Measurements from ENCODE around the gene B4GALT1.

Gene B4GALT1

DNA sequence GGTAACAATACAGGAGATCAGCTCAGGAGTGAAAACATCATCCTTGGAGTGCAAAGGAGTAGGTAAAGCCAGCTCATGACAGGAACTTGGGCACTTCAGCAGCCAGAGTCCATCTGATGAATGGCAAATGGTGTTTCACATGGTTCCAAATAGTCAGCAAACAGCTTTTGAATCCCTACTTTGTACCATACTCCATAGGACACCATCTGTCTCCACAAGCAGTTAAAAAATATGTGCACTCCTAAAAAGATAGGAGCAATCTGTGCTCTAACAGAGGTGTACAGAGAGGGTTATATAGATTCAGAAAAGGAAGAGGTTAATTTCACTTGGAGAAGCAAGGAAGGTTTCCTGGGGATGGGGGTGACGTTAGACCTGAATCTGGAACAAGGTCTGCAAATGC, 21.6 kb upstream of the B4GALT1 start:
- Mint-ChIP-seq H3K4me1 (no peaks in the 10 kb centered on the region), H3K9me3 (no peaks in the 10 kb centered on the region), H3K36me3 (no peaks in the 10 kb centered on the region), H3K27ac (no peak overlapping the region), H3K4me3 (no peak overlapping the region), H3K27me3 (no peaks in the 10 kb centered on the region)

DNA sequence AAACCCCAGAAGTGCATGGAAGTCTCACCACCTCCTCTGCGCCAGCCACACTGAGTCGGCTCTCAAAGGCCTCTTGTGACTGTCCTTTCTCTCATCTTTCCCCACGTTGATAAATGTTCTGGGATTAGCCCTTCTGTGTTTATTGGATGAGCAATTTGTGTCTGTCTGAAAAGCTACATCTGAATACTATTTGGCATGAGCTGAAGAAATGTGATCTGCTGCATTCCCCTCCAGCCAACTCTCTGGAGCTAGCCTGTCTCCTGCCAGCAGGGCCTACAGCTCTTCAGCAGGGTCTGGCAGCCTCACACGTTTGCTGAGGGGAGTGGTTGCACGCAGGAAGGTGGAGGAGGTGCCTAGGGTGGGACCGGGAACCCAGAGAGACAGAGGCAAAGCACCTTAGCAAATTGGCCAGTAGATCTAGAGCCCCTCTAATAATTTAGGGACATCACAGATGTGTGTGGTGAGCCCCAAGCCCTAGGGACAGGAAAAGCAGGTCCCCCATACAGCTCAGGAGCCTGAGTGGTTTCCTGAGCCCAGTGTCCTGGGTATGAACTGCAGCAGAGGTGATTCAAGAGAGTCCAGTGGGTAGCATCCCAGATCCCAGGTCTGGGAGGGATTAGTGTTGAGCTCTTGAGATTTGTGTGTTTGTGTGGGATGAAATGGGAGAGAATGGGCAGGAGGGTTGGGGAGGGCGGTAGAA, 20.5 kb upstream of the B4GALT1 start:
- Mint-ChIP-seq H3K27ac (no peak overlapping the region), H3K4me1 (no peaks in the 10 kb centered on the region), H3K27me3 (no peaks in the 10 kb centered on the region), H3K36me3 (no peaks in the 10 kb centered on the region), H3K4me3 (no peak overlapping the region), H3K9me3 (no peaks in the 10 kb centered on the region)

GRCh38 chr9:33186457-33187168, 19.5 kb upstream of the B4GALT1 start:
- Mint-ChIP-seq H3K27ac (no peak overlapping the region), H3K9me3 (no peaks in the 10 kb centered on the region), H3K4me3 (no peak overlapping the region), H3K36me3 (peaks cover 2% of the 10 kb centered on the region), H3K4me1 (no peaks in the 10 kb centered on the region), H3K27me3 (no peaks in the 10 kb centered on the region)

DNA sequence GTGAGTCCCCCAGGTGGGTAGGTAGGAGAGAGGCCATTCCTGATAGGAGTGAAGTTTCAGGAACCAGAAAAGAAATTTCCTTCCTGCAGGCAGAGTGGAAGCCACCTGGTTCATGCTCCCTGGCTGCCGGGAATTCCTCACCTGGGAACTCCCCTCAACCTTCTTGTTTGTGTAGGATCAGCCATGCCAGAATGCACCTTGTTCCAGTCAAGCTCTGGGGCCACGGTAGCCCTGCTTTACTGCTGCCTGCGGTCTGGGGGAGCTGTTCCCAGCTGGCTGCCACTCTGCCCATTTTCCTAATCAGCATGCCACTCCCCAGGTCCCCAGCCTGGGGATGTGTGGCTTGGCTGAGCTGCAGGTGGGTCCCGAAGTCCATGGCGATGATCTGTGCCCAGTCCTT, 18.7 kb upstream of the B4GALT1 start:
- peaks cover 2% of the 10 kb centered on the region for H3K36me3 Mint-ChIP-seq
- no peaks in the 10 kb centered on the region for H3K9me3 Mint-ChIP-seq
- H3K4me1 Mint-ChIP-seq: no peaks in the 10 kb centered on the region
- H3K27me3 Mint-ChIP-seq: no peaks in the 10 kb centered on the region
- H3K27ac Mint-ChIP-seq: no peak overlapping the region
- no peak overlapping the region for H3K4me3 Mint-ChIP-seq

- Mint-ChIP-seq H3K27ac (no peak overlapping the region), H3K36me3 (peaks cover 2% of the 10 kb centered on the region), H3K9me3 (no peaks in the 10 kb centered on the region), H3K4me1 (no peaks in the 10 kb centered on the region), H3K27me3 (no peaks in the 10 kb centered on the region), H3K4me3 (no peak overlapping the region)
Observed at GRCh38 chr9:33185406-33185805, 18.3 kb upstream of the B4GALT1 start.

DNA sequence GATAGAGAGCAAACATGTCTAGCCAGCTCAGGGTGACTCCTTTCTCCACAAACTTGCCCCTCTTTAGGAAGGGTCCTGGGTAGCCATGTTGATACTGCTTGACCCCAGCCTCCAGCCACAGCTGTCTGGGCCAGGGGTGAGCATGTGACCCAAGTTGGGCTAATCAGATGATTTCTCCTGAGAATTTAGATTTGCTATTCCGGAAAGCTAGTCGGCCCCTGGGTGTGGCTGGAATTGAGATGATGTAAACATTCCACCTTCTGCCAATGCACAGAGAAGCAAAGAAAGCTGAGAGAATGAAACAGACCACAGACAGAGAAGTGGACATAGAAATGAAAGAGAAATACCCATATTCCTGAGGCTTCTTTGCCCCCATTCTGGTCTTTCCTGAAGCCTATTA, 17.8 kb upstream of the B4GALT1 start:
- Mint-ChIP-seq H3K36me3 (peaks cover 2% of the 10 kb centered on the region), H3K4me3 (no peak overlapping the region), H3K4me1 (no peaks in the 10 kb centered on the region), H3K27me3 (no peaks in the 10 kb centered on the region), H3K27ac (no peak overlapping the region), H3K9me3 (no peaks in the 10 kb centered on the region)

GRCh38 chr9:33182519-33182918, 15.4 kb upstream of the B4GALT1 start:
- Mint-ChIP-seq H3K36me3 (peaks cover 2% of the 10 kb centered on the region), H3K27ac (no peak overlapping the region), H3K27me3 (no peaks in the 10 kb centered on the region), H3K4me1 (peaks cover 4% of the 10 kb centered on the region), H3K9me3 (no peaks in the 10 kb centered on the region), H3K4me3 (no peak overlapping the region)

DNA sequence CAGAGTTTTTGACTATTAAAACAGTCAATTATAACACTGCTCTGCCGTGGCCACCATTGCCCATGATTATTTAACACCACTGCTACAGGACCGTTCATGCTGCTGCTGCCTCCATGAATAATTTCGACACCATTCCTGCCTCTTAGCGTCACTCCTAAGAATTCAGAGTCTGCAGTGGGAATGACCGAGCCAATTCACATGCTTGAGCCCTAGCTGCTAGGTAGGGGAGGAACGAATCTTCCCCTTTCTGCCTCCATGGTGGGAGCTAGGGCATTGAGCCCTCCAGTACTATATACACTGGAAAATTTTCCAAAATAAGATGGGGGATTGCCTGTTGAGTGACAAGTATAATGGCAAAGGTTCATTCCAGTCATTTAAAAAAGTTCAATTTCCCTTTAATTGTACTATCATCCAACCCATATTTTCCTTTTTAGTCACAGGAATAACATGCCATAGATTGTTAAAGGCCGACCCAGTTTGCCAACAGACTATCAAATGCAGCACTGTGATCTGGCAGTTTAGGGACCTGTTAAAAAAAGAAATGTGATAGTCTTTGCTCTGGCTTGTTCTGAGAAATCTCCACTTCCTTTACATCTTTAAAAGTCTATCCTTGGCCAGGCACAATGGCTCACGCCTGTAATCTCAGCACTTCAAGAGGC, 13.5 kb upstream of the B4GALT1 start:
- H3K4me1 Mint-ChIP-seq: peaks cover 4% of the 10 kb centered on the region
- H3K4me3 Mint-ChIP-seq: no peak overlapping the region
- no peak overlapping the region for H3K27ac Mint-ChIP-seq
- H3K27me3 Mint-ChIP-seq: no peaks in the 10 kb centered on the region
- H3K36me3 Mint-ChIP-seq: peaks cover 2% of the 10 kb centered on the region
- no peaks in the 10 kb centered on the region for H3K9me3 Mint-ChIP-seq

DNA sequence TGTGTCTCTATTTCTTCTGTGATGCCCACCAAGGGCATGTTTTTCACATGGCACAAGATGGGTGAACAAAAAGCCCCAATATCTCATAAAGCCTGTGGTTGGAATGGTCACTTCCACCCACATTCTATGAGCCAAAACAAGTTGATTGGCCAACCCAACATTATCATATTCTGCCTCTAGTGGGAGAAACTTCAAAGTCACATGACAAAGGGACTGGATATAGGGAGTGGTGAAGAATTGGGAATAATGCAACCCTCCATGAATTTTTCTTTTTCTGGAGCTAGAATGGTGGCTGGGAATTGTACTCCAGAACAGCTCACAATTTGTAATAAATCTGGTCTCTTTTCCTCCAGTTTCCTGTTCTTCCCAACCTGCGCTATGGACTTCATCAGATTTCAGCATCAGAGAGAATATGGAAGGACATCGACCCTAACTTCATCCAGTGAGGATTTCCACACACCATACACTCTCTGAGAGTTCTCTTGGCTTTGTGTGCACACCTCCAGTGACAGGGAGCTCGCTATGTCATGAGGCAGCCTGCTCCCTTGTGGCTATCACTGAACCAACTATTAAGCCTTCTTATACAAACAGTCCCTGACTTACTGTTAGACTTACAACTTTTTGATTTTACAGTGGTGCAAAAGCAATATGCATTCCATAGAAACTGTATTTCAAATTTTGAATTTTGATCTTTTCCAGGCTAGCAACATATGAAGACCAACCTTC, 12.0 kb upstream of the B4GALT1 start:
- peaks cover 4% of the 10 kb centered on the region for H3K4me1 Mint-ChIP-seq
- H3K9me3 Mint-ChIP-seq: no peaks in the 10 kb centered on the region

DNA sequence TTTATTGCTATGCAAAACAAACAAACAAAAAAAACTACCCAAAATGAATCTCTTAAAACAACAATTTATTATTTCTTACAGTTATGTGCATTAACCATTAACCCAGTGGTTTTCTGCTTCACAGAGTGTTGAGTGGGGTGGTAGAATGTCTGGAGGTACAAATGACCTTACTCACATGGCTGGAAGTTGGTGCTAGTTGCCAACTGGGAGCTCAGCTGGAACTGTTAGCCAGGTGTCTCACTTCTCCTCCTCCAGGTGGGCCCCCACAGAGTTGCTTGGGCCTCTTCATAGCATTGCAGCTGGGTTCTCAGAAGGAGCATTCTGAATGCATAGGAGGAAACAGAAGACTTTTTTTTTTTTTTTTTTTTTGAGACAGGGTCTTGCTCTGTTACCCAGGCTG, 10.5 kb upstream of the B4GALT1 start:
- H3K36me3 Mint-ChIP-seq: peaks cover 2% of the 10 kb centered on the region
- peaks cover 4% of the 10 kb centered on the region for H3K4me1 Mint-ChIP-seq
- no peaks in the 10 kb centered on the region for H3K9me3 Mint-ChIP-seq
- H3K27ac Mint-ChIP-seq: no peak overlapping the region
- no peak overlapping the region for H3K4me3 Mint-ChIP-seq
- H3K27me3 Mint-ChIP-seq: no peaks in the 10 kb centered on the region

More for the DNA sequence above, 12.0 kb upstream of the B4GALT1 start:
- Mint-ChIP-seq H3K36me3 (peaks cover 2% of the 10 kb centered on the region), H3K4me3 (no peak overlapping the region), H3K27ac (no peak overlapping the region), H3K27me3 (no peaks in the 10 kb centered on the region)

DNA sequence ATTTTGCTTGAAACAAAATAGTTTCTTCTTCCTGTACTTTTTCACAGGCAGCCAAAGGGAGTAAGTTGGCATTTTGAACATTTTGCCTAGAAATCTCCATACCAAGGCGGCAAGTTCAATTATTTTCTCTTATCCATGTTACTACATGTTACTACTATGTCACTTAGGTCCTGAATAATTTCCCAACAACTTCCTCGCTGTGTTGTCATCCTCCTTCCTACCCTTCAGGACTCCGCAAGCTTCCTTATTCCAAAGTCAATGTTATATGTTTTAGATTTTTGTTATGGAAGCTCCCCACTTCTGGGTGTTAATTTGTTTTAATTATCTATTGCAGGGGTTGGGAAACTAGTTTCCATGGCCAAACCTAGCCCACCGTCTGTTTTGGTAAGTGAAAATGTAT, 9.9 kb upstream of the B4GALT1 start:
- no peak overlapping the region for H3K27ac Mint-ChIP-seq
- H3K4me1 Mint-ChIP-seq: peaks cover 4% of the 10 kb centered on the region
- H3K36me3 Mint-ChIP-seq: peaks cover under 1% of the 10 kb centered on the region
- H3K9me3 Mint-ChIP-seq: no peaks in the 10 kb centered on the region
- H3K27me3 Mint-ChIP-seq: no peaks in the 10 kb centered on the region
- H3K4me3 Mint-ChIP-seq: no peak overlapping the region

GRCh38 chr9:33175649-33176325, 8.7 kb upstream of the B4GALT1 start:
- Mint-ChIP-seq H3K27me3 (no peaks in the 10 kb centered on the region), H3K4me3 (no peak overlapping the region), H3K27ac (no peak overlapping the region), H3K9me3 (no peaks in the 10 kb centered on the region), H3K36me3 (no peaks in the 10 kb centered on the region), H3K4me1 (peaks cover 6% of the 10 kb centered on the region)

- Mint-ChIP-seq H3K9me3 (no peaks in the 10 kb centered on the region), H3K27me3 (no peaks in the 10 kb centered on the region), H3K4me3 (no peak overlapping the region), H3K27ac (no peak overlapping the region), H3K4me1 (peaks cover 28% of the 10 kb centered on the region), H3K36me3 (no peaks in the 10 kb centered on the region)
Observed at GRCh38 chr9:33172256-33173238, 5.4 kb upstream of the B4GALT1 start.
